ENCODE measurements around the gene HTT-AS. TPM values are rescaled to one million over a fixed set of nuclear protein-coding genes. Genes with fewer than 3 reads are reported as not detected.

Gene HTT-AS
- total and polyA plus RNA-seq, 8 donors = not detected

DNA sequence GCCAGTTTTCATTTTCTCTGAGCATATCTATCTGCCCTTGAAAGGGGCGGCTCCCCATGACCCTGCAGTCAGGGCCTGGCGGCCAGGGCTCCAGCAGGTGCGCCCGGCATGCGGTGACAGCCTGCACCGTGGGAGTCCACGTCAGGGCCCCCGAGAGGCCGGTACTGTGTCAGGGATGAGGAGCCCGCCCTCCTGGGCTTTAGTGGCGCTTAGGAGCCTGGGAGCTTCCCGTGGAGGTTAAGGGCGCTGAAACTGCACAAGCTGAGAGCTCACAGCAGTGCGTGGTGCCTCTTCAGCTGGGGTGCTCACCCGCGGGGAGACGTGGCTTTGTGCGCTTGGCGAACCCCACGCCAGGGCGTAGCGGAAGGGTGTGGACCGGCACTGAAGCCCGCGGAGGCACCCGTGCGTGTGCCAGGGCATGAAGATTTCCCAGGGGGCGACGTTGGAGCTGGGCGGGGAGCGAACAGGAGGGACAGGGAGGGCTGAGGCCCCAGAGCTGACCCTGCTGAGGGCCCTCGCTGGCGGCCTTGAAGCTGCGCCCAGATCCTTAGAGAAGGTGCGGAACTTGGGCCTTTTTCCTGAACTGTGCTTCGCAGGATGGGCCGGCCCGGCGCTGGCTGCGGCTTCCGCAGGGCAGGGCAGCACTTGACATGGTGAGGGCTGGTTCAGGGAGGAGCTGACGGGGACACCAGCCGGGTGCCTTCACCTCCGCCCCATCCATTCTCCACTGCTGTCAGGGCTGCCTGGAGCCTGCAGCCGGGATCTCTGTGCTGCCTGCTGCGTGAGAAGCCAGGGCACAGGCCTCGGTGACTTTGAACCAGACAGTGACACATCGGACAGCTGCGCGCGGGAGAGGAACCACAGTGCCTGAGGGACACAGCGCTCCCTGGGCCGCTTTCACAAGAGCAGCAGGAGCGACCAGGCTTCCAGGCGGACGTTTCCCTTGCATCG lies 32.9 kb downstream of the HTT-AS start:
- intact Hi-C loops (cut with DNase I) = no loop called here
- H3K27ac ChIP-seq = peak overlapping the region in 1 of 2 donors; percentile 86
- H3K27me3 ChIP-seq = peaks cover 0 to 5% of the 10 kb centered on the region in 2 donors
- peak overlapping the region; percentile 21 to 41 for H3K4me3 ChIP-seq
- H3K9me3 ChIP-seq = no peaks in the 10 kb centered on the region
- TF ChIP-seq CTCF (IDR thresholded peaks at IDR 0.05) = no peak
- DNase-seq (peak; percentile 40 to 91 (median 54)), ATAC-seq (peak; percentile 70)
- peaks cover 13 to 57% of the 10 kb centered on the region in 2 donors for H3K4me1 ChIP-seq
- H3K36me3 ChIP-seq = no peaks in the 10 kb centered on the region

GRCh38 chr4:3040452-3041191 lies 33.7 kb downstream of the HTT-AS start:
- DNase-seq = no peak
- H3K27ac ChIP-seq = peak overlapping the region in 1 of 2 donors; percentile 86
- H3K4me3 ChIP-seq = peak overlapping the region; percentile 21 to 41
- peaks cover 0 to 5% of the 10 kb centered on the region in 2 donors for H3K27me3 ChIP-seq
- no peak for TF ChIP-seq CTCF (IDR thresholded peaks at IDR 0.05)
- no peaks in the 10 kb centered on the region for H3K9me3 ChIP-seq
- H3K4me1 ChIP-seq = peaks cover 13 to 49% of the 10 kb centered on the region in 2 donors
- no peak for ATAC-seq
- intact Hi-C loops (cut with DNase I) = no loop called here
- H3K36me3 ChIP-seq = no peaks in the 10 kb centered on the region

- intact Hi-C loops (cut with DNase I) = no loop called here
- TF ChIP-seq CTCF (IDR thresholded peaks at IDR 0.05) = no peak
- no peak for ATAC-seq
Observed at GRCh38 chr4:3039706-3040366, 34.5 kb downstream of the HTT-AS start.

DNA sequence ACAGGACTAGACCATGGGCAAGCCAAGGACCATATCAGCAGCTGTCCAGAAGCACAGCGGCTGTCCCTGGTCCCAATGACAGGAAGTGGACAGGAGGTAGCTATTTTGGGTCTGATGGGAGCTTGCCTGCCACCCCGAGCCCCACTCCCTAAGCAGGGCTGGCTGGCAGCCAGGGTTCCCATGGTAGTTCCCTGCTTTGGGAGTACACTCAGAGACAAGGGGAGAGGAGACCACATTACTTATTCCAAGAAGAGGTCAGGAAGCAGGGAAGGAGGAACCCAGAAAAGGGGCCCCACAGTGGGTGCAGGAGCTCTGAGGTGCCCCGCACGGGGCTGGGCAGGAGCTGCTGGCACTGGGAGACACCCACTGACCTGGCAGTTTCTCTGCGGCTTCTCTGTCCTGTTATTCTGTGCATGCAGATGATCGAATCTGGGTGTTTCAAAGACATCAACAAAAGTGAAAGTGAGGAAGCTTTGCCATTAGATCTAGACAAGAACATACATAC lies 36.3 kb downstream of the HTT-AS start:
- H3K27ac ChIP-seq = no peak overlapping the region
- intact Hi-C loops (cut with DNase I) = no loop called here
- no peak for ATAC-seq
- peak in 1 of 4 donors; percentile 63 for DNase-seq
- no peaks in the 10 kb centered on the region for H3K36me3 ChIP-seq
- TF ChIP-seq CTCF (IDR thresholded peaks at IDR 0.05) = no peak
- H3K4me1 ChIP-seq = peaks cover 13 to 35% of the 10 kb centered on the region in 2 donors
- H3K4me3 ChIP-seq = peak overlapping the region in 1 of 2 donors; percentile 12
- H3K9me3 ChIP-seq = no peaks in the 10 kb centered on the region
- H3K27me3 ChIP-seq = peaks cover 0 to 5% of the 10 kb centered on the region in 2 donors

More at GRCh38 chr4:3039706-3040366, 34.5 kb downstream of the HTT-AS start:
- Histone ChIP-seq H3K27me3 (peaks cover 0 to 5% of the 10 kb centered on the region in 2 donors), H3K36me3 (no peaks in the 10 kb centered on the region), H3K4me3 (no peak overlapping the region), H3K27ac (no peak overlapping the region), H3K9me3 (no peaks in the 10 kb centered on the region), H3K4me1 (peaks cover 13 to 41% of the 10 kb centered on the region in 2 donors)
- no peak for DNase-seq
